Stimulated activated CD4-positive, alpha-beta T cell treated with anti-CD3 and anti-CD28 coated beads, Interleukin-2, amount 100 ng/mL, for 4 hours (primary cell): ENCODE results near the gene LGR4.

Experiments
- DNase-seq: peaks from one replicate; pipeline ENCODE4 v3.0.0-alpha.2; 2020; ENCODE audit warnings: low read depth

LGR4 gene

DNA sequence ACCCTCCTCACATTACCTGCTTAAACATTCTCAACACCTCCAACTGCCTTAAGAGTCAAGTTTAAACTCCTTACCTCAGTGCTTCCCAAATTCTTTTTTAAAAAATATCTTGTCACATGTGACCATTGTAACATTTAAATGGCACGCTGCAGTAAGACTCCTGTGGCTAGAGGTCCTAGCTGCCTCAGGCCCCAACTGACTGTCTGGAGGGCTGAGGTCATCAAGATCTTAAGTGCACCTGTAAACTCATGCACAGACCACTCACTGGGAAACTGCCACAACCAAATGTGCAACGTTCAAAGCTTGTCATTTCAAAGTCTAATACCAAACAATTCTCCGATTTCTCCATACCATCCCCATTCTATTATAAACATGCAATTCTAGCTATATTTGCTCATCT is 93.1 kb downstream of the LGR4 start:
- DNase-seq = no peak

DNA sequence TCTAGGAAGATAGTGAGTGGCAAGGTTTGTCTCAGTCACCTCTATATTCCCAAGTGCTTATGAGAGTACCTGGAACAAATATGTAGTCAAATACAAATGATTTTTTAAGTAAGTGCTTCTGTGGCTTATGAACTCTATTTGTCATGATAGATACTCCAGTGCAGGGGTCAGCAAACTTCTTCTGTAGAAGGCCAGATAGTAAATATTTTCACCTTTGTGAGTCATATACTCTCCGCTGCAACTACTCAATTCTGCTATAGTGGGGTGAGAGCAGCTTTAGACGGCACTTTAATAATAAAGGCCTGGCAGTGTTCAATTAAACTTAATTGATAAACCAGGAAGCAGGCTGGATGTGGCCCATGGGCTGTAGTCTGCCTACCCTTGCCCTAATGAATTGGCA is 97.2 kb downstream of the LGR4 start:
- DNase-seq = no peak

- no peak for DNase-seq
Observed at GRCh38 chr11:27373856-27374602, 98.6 kb downstream of the LGR4 start.

DNA sequence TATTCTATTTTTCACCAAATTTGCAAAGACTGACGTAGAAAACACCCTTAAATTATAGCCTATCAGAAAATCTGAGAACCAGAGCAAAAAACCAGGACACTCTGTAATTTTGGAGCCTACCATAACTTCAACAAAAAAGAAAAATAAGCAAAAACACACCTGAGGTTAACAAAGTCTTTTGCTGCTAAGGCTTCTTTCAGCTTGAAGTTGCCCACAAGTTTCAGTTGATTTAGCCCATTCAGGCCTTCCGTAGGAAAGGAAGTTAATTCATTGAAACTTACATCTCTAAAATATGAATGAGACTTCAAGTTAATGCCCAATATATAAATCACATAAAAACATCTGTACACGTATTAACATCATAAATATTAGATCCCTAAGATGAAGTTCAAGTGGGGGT is 99.2 kb downstream of the LGR4 start:
- DNase-seq = no peak

DNA sequence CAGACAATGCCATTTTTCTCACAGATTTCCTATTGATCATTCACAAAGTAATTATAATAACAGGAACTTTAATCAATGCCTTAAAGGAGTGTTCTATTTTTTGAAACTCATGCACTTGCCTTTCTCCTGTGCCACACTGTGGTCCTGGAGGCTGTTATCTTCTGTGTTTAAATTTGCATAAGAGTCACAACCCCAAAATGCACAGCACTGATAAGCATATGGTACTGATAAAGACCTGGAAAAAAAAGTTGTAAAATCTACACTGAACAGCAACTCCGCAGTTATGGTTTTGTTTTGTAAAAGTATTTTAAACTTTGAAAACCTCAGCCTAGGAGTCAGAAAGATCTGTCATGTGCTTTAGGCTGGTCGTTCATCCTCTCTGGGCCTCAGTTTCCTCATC is 100.4 kb downstream of the LGR4 start:
- DNase-seq = no peak

DNA sequence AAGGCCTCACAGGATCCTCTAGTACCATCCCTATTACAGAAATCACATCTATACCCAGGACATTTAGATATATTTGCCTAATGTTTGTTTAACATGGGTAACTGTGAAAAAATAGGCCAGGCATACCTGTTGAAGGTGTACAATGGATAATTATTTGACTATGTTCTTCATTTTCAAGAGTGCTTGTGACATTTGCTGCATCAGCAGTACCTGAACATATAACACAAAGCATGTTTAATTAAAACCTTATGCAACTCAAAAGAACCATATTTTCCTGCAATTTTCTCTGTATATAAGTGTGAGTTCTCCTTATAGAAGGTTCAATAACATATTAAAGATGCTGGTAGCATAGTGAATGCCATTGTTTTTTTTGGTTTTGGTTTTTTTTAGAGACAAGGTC is 101.1 kb downstream of the LGR4 start:
- no peak for DNase-seq

- DNase-seq = no peak
Observed at GRCh38 chr11:27370374-27370773, 102.2 kb downstream of the LGR4 start.

DNA sequence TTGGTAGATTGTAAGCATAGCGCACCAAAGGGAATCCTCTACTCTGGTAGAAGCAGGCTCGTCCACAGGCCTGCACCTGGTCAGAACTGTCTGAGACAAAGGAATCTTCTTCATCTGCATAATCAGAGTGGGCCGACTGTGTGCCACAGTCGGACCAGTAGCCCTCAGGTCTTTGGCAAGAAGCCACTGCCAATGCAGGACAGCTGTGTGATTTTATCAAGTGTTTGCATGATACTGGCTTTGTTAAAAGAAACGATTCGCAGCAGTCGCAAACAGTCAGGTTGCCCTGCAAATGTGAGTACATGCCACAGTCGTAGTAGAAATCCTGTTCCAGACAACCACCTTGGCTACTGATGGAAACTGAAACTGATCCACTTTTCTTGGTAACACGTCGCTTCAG is 104.7 kb downstream of the LGR4 start:
- DNase-seq = no peak

DNA sequence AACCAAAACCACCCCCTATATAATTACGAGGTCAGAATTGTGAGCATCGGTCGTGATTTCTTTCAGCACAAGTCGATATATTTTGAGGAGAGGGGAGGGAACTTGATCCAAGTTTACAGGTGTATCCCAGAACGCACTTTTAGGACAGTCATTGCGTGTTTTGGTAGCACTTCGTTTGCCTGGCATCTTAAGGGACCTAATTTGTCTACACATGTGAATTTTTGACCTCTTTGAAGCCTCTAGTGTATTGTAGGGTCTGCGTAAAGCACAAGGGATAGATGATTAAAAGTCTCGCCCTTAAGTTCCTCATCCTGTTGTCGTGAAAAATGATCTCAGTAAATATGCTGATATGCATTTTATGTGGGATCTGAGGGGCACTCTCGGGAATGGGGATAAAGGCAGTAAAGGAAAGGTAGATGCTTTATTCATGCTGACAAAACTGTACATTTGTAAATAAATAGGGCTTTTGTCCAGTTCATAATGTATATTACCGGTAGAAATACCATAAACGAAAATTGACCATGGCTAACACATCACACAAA is 108.9 kb downstream of the LGR4 start:
- DNase-seq = no peak

DNA sequence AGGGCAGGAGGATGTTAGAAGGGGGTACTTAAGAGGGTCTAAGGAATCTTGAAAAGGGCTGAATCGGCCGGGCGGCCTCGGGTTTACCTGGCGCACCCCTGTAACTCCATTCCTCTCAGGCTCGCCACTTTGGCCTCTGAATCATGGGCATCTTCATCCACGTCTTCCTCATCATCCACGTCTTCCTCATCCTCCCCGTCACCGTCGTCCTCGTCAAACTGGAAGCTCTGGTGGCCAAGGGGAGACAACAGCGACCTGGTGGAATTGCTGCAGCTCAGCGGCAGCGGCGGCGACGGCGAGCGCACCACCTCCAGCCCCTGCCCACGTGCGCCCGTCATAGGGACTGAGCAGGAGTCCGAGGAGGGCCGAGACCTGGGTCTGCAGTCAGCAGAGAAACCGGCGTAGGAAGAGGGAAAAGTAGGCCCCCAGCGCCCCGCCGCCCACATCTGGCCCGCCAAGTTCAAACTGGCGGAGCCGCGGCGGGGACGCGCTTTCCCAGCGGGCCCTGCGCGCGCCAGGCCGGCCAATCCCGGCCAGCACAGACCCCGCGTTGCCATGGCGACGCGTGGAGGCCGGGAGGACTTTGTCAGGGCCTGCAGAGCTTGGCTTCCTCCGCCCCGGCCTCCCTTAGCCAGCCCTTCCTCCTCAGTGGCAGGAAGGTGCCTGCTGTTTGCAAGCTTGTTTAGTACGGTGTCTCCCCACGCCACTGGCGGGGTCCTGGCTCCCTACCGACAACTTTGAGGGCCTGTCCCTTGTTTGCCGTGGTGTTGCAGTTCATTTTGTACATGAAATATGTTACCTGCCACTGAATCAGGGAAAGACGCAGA is 109.6 kb downstream of the LGR4 start, which contains the start of gene CCDC34:
TSS of gene CCDC34 (minus strand) at position 467 of the 827 bp plus-strand sequence. CDS start at position 446, 21 bp downstream.
- DNase-seq = peak; percentile 80

GRCh38 chr11:27361649-27362431 is 110.8 kb downstream of the LGR4 start:
- DNase-seq = no peak

DNA sequence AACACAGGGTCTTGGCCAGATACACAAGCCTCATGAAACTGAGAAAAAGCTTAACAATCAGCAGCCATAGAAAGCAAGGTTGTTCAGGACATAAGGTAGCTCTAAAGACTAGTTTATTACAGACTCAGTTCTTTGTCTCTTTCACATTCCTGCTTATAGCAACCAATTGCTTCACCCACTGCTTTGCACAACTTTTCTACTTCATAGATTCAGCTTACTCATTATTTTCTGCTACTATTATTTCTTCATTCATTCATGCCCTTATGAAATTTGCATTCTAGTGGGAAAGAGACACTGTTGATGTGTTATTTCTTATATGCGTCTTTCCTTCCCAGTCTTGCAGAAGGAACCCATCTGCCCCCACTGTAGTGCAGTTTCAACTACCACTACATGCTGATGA is 114.3 kb downstream of the LGR4 start:
- DNase-seq = no peak

- no peak for DNase-seq
Observed at GRCh38 chr11:27357250-27357649, 115.3 kb downstream of the LGR4 start.

- DNase-seq = no peak
Observed at GRCh38 chr11:27356624-27357222, 115.9 kb downstream of the LGR4 start.

DNA sequence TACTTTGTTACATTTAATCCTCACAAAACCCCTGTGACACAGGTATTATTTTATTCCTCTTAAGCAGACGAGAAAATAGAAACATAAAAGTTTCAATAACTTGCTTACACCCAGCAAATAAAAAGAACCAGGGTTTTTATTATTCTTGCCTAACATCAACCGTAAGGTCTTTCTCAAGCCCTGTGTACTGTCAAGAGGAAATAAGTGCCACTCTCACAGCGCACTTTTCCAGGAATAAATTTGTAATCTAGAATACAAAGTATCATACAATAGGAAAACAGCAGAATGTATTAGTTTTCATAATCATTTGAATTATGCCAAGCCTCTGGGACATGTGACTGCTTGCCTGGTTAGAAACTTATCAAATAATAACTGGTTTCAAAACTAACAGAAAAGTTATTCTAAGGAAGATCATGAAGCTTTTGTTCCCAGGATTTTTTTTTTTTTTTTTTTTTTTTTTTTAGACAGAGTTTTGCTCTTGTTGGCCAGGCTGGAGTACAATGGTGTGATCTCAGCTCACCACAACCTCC is 117.0 kb downstream of the LGR4 start:
- DNase-seq = no peak

DNA sequence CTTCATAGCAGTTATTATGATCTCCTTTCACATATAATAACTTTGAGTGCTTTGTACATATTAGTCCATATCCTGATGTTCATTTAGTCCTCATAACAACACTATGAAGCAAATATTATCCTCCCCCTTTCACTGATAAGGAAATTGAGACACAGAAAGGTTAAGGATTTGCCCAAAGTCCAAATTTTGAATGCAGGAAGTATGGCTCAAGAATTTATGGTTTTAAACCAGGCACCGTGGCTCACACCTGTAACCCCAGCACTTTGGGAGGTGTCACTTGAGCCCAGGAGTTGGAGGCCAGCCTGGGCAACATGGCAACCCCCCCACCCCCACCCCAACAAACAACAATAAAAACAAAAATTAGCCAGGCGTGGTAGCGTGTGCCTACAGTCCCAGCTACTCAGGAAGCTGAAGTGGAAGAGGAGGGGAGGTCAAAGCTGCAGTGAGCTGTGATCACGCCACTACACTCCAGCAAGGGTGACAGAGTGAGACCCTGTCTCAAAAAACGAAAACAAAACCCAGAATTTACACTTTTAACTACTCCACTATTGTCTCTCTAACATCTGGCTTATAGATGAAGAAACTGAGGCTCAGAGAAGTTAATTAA is 118.1 kb downstream of the LGR4 start:
- no peak for DNase-seq

DNA sequence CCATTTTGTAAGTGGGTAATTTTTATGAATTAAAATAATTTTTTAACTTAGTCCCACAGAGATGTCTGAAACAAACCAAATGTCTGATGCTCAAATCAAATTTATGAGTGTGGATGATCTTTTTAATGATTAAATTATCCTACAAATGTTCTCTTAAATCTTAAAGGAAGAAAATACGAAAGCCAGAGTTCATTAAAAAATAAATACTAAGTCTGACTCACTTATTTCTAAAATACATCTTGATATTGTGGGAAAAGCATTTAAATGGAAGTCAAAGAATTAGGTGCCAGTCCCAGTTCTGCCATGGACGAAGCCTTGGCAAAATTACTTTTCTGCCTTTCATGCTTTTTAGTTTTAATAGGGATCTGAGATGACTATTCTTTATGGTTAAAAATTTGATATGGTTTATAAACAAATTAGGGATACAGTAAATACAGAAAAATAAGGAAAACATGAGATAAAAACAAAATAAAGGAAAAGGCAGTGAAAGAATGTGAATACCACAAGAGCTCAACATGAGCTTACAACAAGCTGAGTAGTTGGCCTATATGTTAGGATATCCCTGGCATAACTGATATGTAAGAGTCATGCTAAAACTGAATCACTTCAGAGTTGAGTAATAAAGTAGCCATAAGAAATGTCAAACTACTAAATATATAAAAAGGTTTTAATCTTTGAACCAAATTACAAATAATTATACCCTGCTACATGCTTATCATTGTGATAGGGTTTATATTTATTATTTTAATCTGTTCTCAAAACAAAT is 118.8 kb downstream of the LGR4 start:
- no peak for DNase-seq

DNA sequence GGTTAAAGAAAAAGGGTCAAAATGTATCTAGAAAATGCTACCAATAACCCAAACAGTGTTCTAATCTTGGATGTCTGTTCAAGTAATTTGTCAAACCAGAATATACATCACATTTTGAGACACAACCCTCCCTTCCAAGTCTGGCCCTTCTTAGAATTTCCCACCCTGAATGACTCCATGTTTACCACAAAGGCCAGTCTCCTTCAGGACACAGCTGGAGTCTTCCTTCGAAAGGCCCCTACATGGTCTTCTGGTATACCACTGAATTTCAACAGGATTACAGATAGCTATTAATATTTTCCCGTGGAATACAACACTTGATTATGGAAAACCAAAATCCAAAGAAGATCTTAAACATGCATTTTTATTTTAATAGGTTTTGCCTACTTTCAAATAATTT is 119.8 kb downstream of the LGR4 start:
- DNase-seq = no peak

DNA sequence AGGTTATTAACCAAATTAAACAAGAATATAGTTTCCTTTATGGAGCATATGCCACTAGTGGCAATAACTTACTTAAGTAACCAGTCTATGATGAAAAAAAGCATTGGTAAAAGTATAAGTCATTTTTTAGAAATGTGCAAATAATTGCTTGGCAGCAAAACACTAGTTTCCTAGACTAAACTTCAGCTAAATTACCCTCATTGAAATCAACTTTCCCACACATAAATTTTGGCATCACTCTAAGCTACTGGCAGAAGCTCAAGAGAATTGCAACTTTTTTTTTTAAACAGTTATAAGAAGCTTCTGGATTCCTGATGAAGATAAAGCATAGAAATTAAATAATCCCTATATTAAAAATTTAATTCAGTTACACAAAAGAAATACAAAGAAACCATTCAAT is 122.1 kb downstream of the LGR4 start:
- DNase-seq = no peak

- no peak for DNase-seq
Observed at GRCh38 chr11:27349919-27350318, 122.7 kb downstream of the LGR4 start.
